ENCODE results near the gene TMCC1.
A peak's percentile ranks its signal among the peaks of the same experiment; 100 is the strongest.
"Not testable (repeated sequence)": the region's sequence is repeated elsewhere in the genome, so short reads cannot be mapped to it uniquely, and the experiment has no call there.

The TMCC1 gene

DNA sequence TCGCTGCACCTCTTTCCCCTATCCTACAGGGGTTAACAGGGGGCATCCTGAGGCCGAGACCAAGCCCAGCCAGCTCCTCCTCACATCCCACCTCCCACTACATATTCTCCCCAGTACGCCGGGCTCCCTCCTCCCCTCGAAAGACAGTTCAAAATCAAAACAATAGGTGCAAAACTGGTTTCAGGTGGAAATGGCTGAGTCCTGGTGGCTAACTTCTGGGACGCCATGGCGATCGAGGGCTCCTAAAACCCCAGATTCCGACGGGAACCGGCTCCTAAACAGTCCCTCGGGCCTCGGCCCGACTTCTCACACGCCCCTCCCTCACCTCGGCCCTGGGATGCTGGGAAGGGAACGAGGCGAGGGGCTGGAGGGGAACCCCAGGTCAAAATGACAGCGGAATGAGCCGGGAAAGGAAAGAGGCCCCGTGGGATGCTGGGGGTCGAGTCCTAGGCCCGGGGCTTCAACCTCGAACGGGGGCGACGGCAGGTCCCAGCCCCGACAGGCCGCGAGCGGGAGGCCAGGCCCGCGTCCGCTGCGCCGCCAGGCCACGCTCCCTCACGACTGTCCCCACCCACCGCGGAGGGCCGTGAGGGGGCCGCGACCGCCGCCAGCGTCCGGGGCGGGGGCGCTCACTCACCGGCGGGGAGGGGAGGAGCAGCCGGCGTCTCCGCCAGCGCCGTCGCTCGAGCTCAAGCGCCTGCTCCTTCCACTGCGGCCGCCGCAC is 492 bp downstream of the TMCC1 start:
- DNase-seq (ENCODE audit: low read depth in 3 of 3): peak in 2 of 3 experiments; percentile 48 to 56

DNA sequence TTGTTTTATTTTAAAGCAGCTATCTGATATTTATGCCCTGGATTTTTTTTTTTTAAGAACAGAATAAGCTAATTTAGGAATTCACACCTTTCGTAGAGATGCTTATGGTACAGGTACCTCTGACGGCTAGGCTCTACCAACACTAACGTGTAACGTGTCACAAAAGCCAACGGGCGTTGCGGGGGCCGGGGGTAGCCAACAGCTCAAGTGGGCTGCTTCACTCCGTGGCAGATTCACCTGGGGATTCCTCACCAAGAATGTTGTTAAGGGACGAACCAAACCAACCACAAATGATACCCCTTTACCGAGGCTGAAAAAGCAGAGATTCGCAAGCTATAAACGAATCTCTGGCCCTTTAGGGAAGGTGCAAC is 1.0 kb downstream of the TMCC1 start:
- peak in 1 of 3 experiments; percentile 2 for DNase-seq (ENCODE audit: low read depth in 3 of 3)

DNA sequence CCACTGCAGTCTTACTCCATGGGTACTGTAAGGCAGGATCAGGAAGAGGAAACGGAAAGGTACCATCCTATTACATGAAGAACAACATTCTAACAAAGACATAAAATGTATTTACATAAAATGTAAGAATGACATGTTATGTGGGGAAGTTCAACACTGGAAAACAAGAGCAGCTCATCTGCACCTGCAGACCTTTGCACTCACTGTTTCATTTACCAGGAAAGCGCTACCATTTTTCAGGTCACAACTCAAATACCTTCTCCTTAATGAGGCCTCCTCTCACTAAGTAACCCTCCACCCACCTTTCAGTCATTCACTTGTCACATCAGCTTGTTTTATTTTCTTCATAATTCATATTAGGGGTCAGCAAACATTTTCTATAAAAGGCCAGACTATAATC is 2.6 kb downstream of the TMCC1 start:
- no peak for DNase-seq (ENCODE audit: low read depth in 3 of 3)

DNA sequence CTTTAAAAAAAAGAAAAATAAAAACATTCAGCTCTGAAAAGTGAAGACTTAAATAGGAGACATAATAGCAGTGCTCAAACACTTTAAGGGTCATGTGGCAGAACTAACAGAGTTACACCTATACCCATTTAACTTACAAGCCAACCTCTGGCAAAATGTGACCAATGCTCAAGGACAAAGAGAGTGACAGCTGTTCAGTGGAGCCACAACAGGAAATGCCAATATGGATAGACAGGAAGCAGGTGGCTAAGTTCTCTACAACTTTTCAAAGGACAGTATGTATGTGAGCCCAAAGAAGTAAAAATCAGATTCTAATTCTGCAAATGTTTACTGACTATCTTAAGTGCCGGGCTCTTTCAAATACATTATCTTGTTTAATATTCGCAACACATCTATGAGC is 3.4 kb downstream of the TMCC1 start:
- DNase-seq (ENCODE audit: low read depth in 3 of 3): no peak

DNA sequence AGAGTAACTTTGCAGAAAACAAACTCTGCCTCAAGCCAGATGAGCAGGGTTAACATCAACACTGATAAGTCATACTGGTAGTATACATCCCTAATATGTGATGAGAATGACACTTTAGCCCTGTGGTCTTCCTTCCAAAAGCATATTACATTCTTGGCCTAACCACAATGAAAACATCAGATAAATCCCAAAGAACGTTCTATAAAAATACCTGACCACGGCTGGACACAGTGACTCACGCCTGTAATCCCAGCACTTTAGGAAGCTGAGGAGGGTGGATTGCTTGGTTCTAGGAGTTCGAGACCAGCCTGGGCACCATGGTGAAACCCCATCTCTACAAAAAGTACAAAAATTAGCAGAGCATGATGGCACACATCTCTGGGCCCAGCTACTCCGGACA is 4.7 kb downstream of the TMCC1 start:
- no peak for DNase-seq (ENCODE audit: low read depth in 3 of 3)

DNA sequence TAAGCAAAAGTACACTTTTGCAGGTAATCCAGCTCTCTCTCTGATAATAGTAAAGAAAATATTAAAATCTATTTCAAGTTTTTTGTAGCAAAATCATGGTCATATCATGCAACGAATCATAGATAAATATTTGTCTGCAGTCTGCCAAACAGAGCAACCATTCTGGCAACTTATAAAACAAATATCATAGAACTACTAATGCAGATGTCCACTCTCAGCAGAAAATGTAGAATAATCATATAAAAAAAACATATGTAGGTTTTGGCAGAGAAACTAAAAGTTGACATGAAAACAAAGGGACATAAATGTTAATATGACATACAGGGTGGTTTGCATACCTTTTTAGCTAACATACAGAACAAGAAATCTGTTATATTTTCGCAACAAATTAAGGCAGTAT is 12.2 kb downstream of the TMCC1 start:
- no peak for DNase-seq (ENCODE audit: low read depth in 3 of 3)

DNA sequence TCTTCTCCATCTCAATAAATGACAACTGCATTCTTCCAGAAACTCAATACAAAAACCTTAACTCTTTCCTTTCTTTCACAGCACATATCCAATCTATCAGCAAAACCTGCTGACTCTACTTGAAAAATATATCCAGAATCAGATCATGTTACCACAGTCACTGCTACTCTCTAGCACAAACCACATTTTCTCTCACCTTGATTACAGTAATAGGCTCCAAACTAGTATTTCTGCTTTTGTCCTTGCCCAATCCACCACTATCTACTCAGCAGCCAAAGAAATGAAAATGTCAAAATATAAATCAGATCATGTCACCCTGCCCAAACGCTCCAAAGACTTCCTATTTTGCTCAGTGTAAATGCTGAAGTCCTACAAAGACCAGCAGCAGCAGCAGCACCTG is 15.2 kb downstream of the TMCC1 start:
- no peak for DNase-seq (ENCODE audit: low read depth in 3 of 3)

DNA sequence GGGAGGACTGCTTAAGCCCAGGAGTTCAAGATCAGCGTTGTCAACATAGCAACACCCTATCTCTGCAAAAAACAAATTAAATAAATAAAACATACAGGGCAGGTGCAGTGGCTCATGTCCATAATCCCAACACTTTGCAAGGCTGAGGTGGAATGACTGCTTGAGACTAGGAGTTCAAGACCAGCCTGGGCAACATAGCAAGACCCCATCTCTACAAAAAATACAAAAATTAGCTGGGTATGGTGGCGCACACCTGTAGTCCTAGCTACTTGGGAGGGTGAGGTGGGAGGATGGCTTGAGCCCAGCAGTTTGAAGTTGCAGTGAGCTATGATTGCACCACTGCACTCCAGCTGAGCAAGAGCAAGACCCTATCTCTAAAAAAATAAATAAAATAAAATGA is 19.0 kb downstream of the TMCC1 start:
- not testable (repeated sequence) for DNase-seq (ENCODE audit: low read depth in 3 of 3)

DNA sequence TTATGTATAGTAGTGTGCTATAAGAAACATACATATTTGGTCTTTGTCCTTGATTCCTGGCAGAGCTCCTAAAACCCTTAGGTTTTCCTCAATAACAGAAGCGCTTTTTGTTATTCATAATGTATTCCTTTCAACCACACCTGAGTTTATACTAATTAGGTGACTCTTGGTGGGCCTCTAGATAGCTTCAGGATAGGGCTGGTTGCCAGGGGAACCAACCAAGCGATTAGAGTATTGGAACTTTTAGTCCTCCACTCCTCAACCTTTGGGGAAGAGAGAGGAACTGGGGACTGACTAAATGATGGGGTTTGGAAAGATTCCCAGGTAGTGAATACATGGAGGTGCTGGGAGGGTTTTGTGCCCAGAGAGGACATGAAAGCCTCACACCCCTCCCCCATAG is 24.6 kb downstream of the TMCC1 start:
- no peak for DNase-seq (ENCODE audit: low read depth in 3 of 3)

DNA sequence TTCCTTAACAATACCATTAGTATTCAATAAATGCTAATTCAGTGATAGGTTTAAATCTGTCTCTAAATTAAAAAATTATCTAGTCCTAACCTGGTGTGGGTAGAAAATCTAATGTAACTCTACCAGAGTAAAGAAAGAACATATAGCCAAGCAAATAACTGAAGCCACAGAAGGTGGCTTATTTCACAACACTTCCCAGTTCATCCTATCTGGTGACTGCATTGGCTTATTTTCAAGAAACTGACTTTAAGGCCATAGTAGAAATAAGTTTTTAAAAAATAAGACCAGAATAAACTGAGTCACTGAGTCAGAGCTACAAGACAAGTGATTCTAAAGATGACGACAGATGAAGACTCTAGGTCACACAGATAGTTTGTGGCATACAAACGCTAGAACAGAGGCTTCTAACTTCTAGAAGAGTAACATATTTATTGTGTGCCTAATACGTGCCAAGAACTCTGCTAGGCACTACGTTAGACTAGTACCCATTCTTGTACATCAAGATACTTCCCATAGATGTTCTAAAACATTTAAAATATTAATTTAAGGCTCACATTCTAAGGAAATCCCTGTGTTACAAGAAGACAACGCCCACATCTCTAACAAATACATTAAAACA is 25.9 kb downstream of the TMCC1 start:
- no peak for DNase-seq (ENCODE audit: low read depth in 3 of 3)

DNA sequence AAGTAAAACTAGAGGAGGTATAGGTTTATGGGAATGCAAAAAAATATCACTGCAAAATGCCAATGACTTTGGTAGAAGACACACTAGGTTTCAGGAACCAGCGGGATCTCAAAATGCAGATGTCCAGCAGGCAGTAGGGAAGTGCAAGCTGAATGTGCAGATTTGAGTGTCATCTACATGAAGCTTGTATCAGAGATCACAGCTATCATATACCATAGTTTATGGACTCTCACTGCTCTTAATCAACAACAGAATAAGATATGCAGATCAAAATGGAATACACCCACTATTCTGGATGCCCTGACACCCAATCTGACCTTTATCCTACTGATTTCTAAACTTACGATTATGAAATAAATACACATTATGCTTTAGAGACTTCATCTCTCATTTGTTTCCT is 27.7 kb downstream of the TMCC1 start:
- no peak for DNase-seq (ENCODE audit: low read depth in 3 of 3)

DNA sequence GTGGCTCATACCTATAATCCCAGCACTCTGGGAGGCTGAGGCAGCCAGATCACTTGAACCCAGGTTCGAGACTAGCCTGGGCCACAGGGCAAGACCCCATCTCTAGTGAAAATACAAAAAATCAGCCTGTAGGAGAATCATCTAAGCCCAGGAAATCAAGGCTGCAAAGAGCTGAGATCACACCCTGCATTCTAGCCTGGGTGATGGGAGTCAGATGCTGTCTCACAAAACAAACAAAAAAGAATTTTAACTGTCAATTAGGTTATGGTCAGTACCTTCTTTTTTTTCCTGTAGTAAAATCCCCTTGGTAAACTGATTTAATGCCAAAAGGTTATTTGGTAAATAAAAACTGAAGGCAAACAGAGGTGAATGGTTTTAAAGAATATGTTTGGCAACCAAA is 29.0 kb downstream of the TMCC1 start:
- no peak for DNase-seq (ENCODE audit: low read depth in 3 of 3)

DNA sequence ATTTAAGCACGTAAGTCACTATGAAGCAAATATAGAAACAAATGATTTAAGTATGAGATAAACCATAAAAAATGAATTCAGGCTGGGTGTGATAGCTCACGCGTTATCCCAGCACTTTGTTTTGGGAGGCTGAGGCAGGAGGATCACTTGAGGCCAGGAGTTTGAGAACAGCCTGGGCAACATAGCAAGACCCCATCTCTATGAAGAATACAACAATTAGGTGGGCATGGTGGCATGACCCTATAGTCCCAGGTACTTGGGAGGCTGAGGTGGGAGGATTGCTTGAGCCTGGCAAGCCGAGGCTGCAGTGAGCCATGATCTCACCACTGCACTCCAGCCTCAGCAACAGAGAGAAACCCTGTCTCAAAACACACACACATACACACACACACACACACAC is 34.2 kb downstream of the TMCC1 start:
- DNase-seq (ENCODE audit: low read depth in 3 of 3): no peak

DNA sequence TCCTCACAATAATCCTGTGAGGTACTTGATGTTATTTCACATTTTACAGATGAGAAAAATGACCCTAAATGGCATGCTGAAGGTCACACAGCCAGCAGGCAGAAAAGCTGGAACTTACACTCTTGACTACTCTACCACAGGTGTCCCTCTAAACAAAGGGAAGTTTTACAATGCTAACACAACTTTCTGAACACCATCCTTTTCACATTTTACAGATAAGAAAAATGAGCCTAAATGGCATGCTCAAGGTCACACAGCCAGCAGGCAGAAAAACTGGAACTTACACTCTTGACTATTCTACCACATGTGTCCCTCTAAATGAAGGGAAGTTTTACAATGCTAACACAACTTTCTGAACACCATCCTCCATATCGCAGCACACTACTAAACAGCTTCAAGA is 35.6 kb downstream of the TMCC1 start:
- no peak for DNase-seq (ENCODE audit: low read depth in 3 of 3)

DNA sequence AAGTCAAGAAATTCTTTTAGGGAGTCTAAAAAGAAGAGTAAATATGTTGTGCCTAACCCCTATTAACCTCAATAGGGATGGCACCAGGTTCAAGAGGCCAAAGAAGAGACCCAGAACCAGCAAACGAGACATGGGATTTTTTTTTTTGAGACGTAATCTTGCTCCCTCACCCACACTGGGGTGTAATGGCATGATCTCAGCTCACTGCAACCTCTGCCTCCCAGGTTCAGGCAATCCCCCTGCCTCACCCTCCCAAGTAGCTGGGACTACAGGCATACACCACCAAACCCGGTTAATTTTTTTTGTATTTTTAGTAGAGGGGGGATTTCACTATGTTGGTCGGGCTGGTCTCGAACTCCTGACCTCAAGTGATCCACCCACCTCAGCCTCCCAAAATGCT is 36.7 kb downstream of the TMCC1 start:
- DNase-seq (ENCODE audit: low read depth in 3 of 3): not testable (repeated sequence)

DNA sequence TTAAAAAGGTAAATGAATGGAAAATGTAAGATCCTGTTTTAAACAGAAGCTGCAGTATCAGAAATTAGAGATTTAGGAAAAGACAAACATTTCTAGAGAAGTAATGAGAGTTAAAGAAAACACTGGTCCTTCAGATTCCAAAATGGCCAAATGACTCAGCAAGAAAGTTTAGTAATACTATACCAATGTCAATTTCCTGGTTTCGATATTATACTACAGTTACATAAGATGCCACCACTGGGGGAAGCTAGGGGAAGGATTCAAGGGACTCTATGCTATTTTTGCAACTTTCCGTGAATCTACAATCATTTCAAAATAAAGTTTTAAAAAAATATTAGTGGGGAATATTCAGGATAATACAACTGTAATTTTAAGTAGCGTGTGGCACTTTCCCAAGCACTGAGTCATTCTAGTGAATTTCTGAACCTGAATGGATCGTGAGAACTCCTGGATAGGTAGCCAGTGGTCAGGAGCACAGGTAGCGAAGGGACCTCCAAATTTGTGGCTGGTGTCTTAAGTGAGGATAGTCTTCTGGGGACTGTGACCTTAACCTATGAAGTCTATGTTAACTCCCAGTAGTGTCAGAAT is 37.6 kb downstream of the TMCC1 start:
- DNase-seq (ENCODE audit: low read depth in 3 of 3): no peak

DNA sequence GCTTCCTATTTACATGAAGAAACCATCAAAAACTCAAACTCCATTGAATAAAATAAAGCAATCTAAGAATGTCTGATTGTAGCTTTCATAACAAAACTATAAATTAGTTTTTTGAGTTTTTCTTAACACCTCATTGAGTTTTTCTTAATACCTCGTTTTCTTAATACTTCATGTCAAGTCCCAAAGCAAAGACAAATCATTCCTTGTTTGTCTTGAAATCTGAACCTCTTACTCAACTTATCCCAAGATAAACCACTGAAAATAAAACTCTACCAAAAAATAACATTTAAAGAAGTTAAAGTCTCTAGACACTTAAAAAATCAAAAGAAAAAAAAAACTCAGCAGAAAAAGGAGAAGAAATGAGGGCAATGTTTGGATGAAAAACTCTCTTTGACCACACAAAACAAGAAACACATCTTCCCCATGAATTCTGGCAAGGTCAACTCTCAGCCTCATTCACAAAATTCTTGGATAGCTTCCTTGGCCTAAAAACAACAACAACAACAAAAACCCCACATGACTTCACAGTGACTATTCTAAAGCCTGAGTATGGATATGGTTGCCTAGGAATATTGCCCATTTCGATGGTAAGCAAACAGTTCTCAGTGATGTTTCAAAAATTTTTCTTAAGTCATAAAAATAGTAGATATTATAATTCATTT is 38.2 kb downstream of the TMCC1 start:
- DNase-seq (ENCODE audit: low read depth in 3 of 3): no peak

DNA sequence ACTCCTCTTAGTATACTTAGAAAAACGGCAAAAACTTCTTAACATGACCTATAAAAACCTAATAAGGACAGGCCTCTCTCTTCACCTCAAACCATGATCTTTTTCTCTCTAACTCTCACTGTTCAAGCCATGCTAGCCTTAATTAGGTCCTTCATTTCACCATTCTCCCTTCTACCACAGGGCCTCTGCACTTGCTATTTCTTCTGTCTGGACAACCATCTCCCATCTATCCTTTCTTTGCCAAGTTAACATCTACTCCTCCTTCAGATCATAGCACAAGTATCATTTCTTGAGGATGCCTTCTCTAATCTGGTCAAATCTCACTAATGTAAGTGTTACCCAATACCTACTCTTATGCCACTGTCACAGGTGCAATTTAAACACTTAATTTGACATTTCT is 39.1 kb downstream of the TMCC1 start:
- DNase-seq (ENCODE audit: low read depth in 3 of 3): no peak

DNA sequence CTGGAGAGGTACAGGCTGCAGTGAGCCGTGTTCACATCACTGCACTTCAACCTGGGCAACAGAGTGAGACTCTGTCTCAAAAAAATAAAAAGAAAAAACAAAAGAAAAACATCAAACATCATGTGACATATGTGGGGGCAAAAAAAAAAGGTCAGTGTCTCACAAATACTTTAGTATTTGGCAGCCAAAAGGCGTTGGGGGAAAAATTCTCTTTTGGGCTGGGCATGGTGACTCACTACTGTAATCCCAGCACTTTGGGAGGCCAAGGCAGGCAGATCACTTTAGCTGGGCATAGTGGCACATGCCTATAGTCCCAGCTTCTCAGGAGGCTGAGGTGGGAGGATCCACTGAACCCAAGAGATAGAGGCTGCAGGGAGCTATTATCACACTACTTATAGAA is 47.6 kb downstream of the TMCC1 start:
- no peak for DNase-seq (ENCODE audit: low read depth in 3 of 3)

DNA sequence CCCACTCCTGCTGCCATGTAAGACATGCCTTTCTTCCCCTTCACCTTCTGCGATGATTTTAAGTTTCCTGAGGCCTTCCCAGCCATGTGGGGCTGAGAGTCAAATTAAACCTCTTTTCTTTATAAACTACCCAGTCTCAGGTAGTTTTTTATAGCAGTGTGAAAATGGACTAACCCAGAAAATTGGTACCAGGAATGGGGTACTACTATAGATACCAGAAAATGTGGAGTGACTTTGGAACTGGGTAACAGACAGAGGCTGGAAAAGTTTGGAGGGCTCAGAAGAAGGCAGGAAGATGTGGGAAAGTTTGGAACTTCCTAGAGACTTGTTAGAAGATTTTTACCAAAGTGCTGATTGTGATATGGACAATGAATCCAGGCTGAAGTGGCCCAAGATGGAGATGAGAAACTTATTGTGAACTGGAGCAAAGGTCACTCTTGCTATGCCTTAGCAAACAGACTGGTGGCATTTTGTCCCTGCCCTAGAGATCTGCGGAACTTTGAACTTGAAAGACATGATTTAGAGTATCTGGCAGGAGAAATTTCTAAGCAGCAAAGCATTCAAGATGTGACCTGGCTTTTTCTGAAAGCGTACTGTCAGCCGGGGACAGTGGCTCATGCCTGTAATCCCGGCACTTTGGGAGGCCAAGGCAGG is 52.7 kb downstream of the TMCC1 start:
- no peak for DNase-seq (ENCODE audit: low read depth in 3 of 3)

DNA sequence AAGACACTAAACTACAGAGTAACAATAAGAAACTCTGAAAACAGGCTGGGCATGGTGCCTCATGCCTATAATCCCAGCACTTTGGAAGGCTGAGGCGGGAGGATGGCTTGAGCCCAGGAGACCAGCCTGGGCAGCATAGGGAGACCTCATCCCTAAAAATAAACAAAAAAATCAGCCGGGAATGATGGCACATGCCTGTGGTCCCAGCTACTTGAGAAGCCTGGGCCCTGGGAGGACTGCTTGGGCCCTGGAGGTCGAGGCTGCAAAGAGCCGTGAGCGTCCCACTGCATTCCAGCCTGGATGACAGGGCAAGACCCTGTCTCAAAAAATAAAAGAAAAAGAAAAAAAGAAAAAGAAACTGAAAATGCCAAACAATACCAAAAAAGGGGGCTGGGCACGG is 55.4 kb downstream of the TMCC1 start:
- no peak for DNase-seq (ENCODE audit: low read depth in 3 of 3)

DNA sequence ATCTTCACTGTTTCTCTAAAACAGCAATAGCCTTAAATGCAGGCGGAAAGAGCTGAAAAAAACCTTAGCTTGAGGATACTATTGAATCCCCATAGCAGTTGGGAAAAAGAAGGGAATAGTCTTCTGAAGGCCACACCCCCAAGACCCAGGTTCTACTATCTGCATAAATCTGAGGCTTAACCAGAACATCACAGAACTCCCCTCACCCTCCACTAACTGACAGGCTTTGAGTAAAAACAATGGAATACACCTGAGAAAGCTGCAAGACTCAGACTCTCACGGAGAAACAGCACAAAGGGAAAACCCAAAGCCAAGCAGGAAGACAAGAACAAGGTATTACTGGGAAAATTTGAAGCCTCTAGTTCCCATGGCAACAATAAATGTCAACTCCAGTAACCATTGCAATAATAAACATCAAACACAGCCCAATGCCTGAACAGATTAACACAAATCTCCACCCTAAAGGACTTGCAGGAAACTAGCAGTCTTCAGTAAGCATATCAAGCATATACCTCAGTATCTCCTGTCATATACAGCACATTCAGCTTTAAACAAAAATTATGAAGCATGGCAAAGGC is 56.4 kb downstream of the TMCC1 start:
- no peak for DNase-seq (ENCODE audit: low read depth in 3 of 3)
